Fibroblast of lung (primary cell): ENCODE results near the gene DUSP14. TPM values are rescaled to one million over a fixed set of nuclear protein-coding genes. Genes with fewer than 3 reads are reported as not detected.
A peak's percentile ranks its signal among the peaks of the same experiment; 100 is the strongest.

Source experiments
- DNase-seq, 2 donors: peaks; one replicate each; pipeline versions ENCODE4 v3.0.0 to v3.0.0-alpha.2; 2010; ENCODE audit warnings: low read depth in 2 of 2
- H2AFZ ChIP-seq: 2 replicates; pipeline ENCODE4 v1.5.1; 2012; ENCODE audit warnings: low read length, control low read depth, inconsistent platforms
- H3K27ac ChIP-seq: 2 replicates; pipeline ENCODE4 v1.5.1; 2011; ENCODE audit warnings: low read length, control low read depth; ENCODE audit not compliant: insufficient read depth
- H3K27me3 ChIP-seq: 2 replicates; pipeline ENCODE4 v1.5.1; 2011; ENCODE audit warnings: mild to moderate bottlenecking, low read length; ENCODE audit not compliant: control insufficient read depth, insufficient read depth
- H3K36me3 ChIP-seq: 2 replicates; pipeline ENCODE4 v1.5.1; 2011; ENCODE audit warnings: low read length; ENCODE audit not compliant: control insufficient read depth, insufficient read depth
- H3K4me1 ChIP-seq: 2 replicates; pipeline ENCODE4 v1.5.1; 2011; ENCODE audit warnings: low read length; ENCODE audit not compliant: control insufficient read depth, insufficient read depth; ENCODE audit errors: extremely low read depth
- H3K4me2 ChIP-seq: 2 replicates; pipeline ENCODE4 v1.5.1; 2011; ENCODE audit warnings: low read length, control low read depth; ENCODE audit not compliant: insufficient read depth; ENCODE audit errors: extremely low read depth
- H3K4me3 ChIP-seq, 4 experiments: fragments of 200-600 bp in 1 of 4; sonication (generic) in 1 of 4; replicated peaks in 1 of 4; 2 replicates each; pipeline ENCODE4 v1.5.1; 2011 to 2016; ENCODE audit warnings: low read length in 4 of 4, low read depth in 3 of 4, mild to moderate bottlenecking in 3 of 4, control low read depth in 2 of 4, inconsistent platforms in 1 of 4, mixed read lengths in 1 of 4; ENCODE audit not compliant: insufficient read depth in 1 of 4; ENCODE audit errors: control extremely low read depth in 1 of 4
- H3K79me2 ChIP-seq: 2 replicates; pipeline ENCODE4 v1.5.1; 2012; ENCODE audit warnings: mild to moderate bottlenecking, low read length, inconsistent platforms; ENCODE audit not compliant: control insufficient read depth, insufficient read depth
- H3K9ac ChIP-seq: 2 replicates; pipeline ENCODE4 v1.5.1; 2011; ENCODE audit warnings: mild to moderate bottlenecking, low read length, control low read depth; ENCODE audit not compliant: insufficient read depth
- H3K9me3 ChIP-seq: 2 replicates; pipeline ENCODE4 v1.5.1; 2012; ENCODE audit warnings: low read depth, low read length; ENCODE audit not compliant: control insufficient read depth, insufficient read depth
- H4K20me1 ChIP-seq: 2 replicates; pipeline ENCODE4 v1.5.1; 2011; ENCODE audit warnings: low read length; ENCODE audit not compliant: control insufficient read depth, insufficient read depth; ENCODE audit errors: extremely low read depth
- CTCF ChIP-seq, 2 donors: IDR thresholded peaks in 1 of 2; conservative IDR thresholded peaks in 1 of 2; 1 replicate in 1 of 2; 2 replicates in 1 of 2; pipeline ENCODE4 v1.5.1; 2011 to 2012; ENCODE audit warnings: low read length in 2 of 2, control low read depth in 1 of 2, inconsistent platforms in 1 of 2, low read depth in 1 of 2, mild to moderate bottlenecking in 1 of 2
- EZH2 ChIP-seq: IDR thresholded peaks from 2 replicates; pipeline ENCODE4 v1.5.1; 2012; ENCODE audit warnings: low read length, control low read depth, mild to moderate bottlenecking; ENCODE audit errors: missing control alignments
- polyA plus RNA-seq, 2 donors: library from polyadenylated mRNA; depleted of rRNA in 1 of 2; stranded (reverse) in 1 of 2; unstranded in 1 of 2; fragments of >200 nt; gene quantifications; 2 replicates each; pipeline ENCODE4 v1.2.1, GENCODE V29; 2011 to 2012; ENCODE audit warnings: missing spikeins in 1 of 2
- total RNA-seq: library from RNA; depleted of rRNA; stranded (reverse); fragments of >200 nt; gene quantifications from 2 replicates; pipeline ENCODE4 v1.2.1, GENCODE V29; 2014

DUSP14 gene
- total and polyA plus RNA-seq, 2 donors (not counting 1 experiment from before 2014, with no cell fraction given) = 121 to 161 TPM

- Histone ChIP-seq H3K4me2 (no peak overlapping the region), H3K4me3 (no peak overlapping the region), H3K9ac (no peak overlapping the region), H4K20me1 (no peaks in the 10 kb centered on the region), H3K27me3 (no peaks in the 10 kb centered on the region), H3K27ac (no peak overlapping the region), H2AFZ (no peak overlapping the region), H3K36me3 (peaks cover 5% of the 10 kb centered on the region), H3K4me1 (peaks cover 2% of the 10 kb centered on the region), H3K79me2 (no peaks in the 10 kb centered on the region), H3K9me3 (no peaks in the 10 kb centered on the region)
- TF ChIP-seq CTCF (conservative IDR thresholded peaks at IDR 0.05 in 1 of 2, IDR thresholded peaks at IDR 0.05 in 1 of 2; ENCODE audit: low read depth in 1 of 2, low read length in 2 of 2) = peak; percentile 69 to 78
- TF ChIP-seq EZH2 = no peak
- peak; percentile 47 to 69 for DNase-seq
Measured at GRCh38 chr17:37527249-37527851, 37.7 kb downstream of the DUSP14 start.

GRCh38 chr17:37530420-37530819, 40.7 kb downstream of the DUSP14 start:
- Histone ChIP-seq H3K36me3 (peaks cover 3% of the 10 kb centered on the region), H3K9ac (no peak overlapping the region), H2AFZ (no peak overlapping the region), H3K4me1 (peaks cover 2% of the 10 kb centered on the region), H3K4me2 (no peak overlapping the region), H3K9me3 (no peaks in the 10 kb centered on the region), H3K79me2 (no peaks in the 10 kb centered on the region), H4K20me1 (no peaks in the 10 kb centered on the region), H3K27me3 (no peaks in the 10 kb centered on the region), H3K27ac (no peak overlapping the region), H3K4me3 (no peak overlapping the region)
- DNase-seq = peak; percentile 19 to 38
- TF ChIP-seq CTCF (conservative IDR thresholded peaks at IDR 0.05 in 1 of 2, IDR thresholded peaks at IDR 0.05 in 1 of 2; ENCODE audit: low read depth in 1 of 2, low read length in 2 of 2) (no peak), EZH2 (no peak)

- Histone ChIP-seq H3K36me3 (peaks cover 7% of the 10 kb centered on the region), H2AFZ (no peak overlapping the region)
Measured at GRCh38 chr17:37532756-37533155, 43.1 kb downstream of the DUSP14 start.

More at GRCh38 chr17:37532756-37533155, 43.1 kb downstream of the DUSP14 start:
- no peak overlapping the region for H3K27ac ChIP-seq
- no peak overlapping the region for H3K4me2 ChIP-seq
- no peak overlapping the region for H3K9ac ChIP-seq
- H3K4me1 ChIP-seq = peaks cover 2% of the 10 kb centered on the region
- H3K9me3 ChIP-seq = no peaks in the 10 kb centered on the region
- no peaks in the 10 kb centered on the region for H3K79me2 ChIP-seq
- DNase-seq = peak in 1 of 2 donors; percentile 58
- H3K27me3 ChIP-seq = no peaks in the 10 kb centered on the region
- H3K4me3 ChIP-seq = no peak overlapping the region
- H4K20me1 ChIP-seq = no peaks in the 10 kb centered on the region
- TF ChIP-seq CTCF (conservative IDR thresholded peaks at IDR 0.05 in 1 of 2, IDR thresholded peaks at IDR 0.05 in 1 of 2; ENCODE audit: low read depth in 1 of 2, low read length in 2 of 2) (no peak), EZH2 (no peak)
